H9 (cell line): ENCODE data around the gene PIEZO2. TPM values are rescaled to one million over a fixed set of nuclear protein-coding genes. Genes with fewer than 3 reads are reported as not detected.

Source experiments
- DNase-seq: peaks from one replicate; pipeline ENCODE4 v3.0.0-alpha.2; 2017
- H2AFZ ChIP-seq: one replicate; pipeline ENCODE4 v1.6.1; 2013; ENCODE audit warnings: mild to moderate bottlenecking, low read length, control low read depth, moderate library complexity
- H2AK5ac ChIP-seq: 2 replicates; pipeline ENCODE4 v1.6.1; 2013; ENCODE audit warnings: low read length, control low read depth, mixed read lengths; ENCODE audit not compliant: insufficient read length
- H2BK120ac ChIP-seq: one replicate; pipeline ENCODE4 v1.6.1; 2013; ENCODE audit warnings: low read depth, mild to moderate bottlenecking, low read length, control low read depth, inconsistent platforms; ENCODE audit not compliant: poor library complexity, severe bottlenecking
- H2BK12ac ChIP-seq: 2 replicates; pipeline ENCODE4 v1.6.1; 2013; ENCODE audit warnings: low read length, control low read depth, mixed read lengths, low read depth; ENCODE audit not compliant: insufficient read length
- H2BK15ac ChIP-seq: 2 replicates; pipeline ENCODE4 v1.6.1; 2013; ENCODE audit warnings: low read depth, low read length, control low read depth
- H2BK20ac ChIP-seq: one replicate; pipeline ENCODE4 v1.6.1; 2013; ENCODE audit warnings: low read depth, mild to moderate bottlenecking, low read length, control low read depth, inconsistent platforms; ENCODE audit not compliant: poor library complexity, severe bottlenecking
- H2BK5ac ChIP-seq: 2 replicates; pipeline ENCODE4 v1.6.1; 2013; ENCODE audit warnings: low read length, control low read depth, mixed read lengths; ENCODE audit not compliant: insufficient read length
- H3K14ac ChIP-seq: 2 replicates; pipeline ENCODE4 v1.6.1; 2013; ENCODE audit warnings: low read length, control low read depth; ENCODE audit not compliant: insufficient read depth
- H3K18ac ChIP-seq: 2 replicates; pipeline ENCODE4 v1.6.1; 2013; ENCODE audit warnings: low read depth, mild to moderate bottlenecking, mixed read lengths, low read length, control low read depth; ENCODE audit not compliant: insufficient read length
- H3K23ac ChIP-seq: 2 replicates; pipeline ENCODE4 v1.6.1; 2013; ENCODE audit warnings: low read length, control low read depth, mixed read lengths, low read depth; ENCODE audit not compliant: insufficient read length
- H3K23me2 ChIP-seq: 2 replicates; pipeline ENCODE4 v1.6.1; 2013; ENCODE audit warnings: low read depth, mild to moderate bottlenecking, mixed read lengths, low read length, control low read depth; ENCODE audit not compliant: insufficient read length, poor library complexity, severe bottlenecking
- H3K27ac ChIP-seq: 2 replicates; pipeline ENCODE4 v1.5.1; 2013; ENCODE audit warnings: low read length, control low read depth, mixed read lengths, low read depth; ENCODE audit not compliant: insufficient read length
- H3K27me3 ChIP-seq: 2 replicates; pipeline ENCODE4 v1.6.1; 2013; ENCODE audit warnings: low read length, control low read depth, inconsistent platforms; ENCODE audit not compliant: insufficient read depth
- H3K4ac ChIP-seq: 2 replicates; pipeline ENCODE4 v1.6.1; 2013; ENCODE audit warnings: low read depth, mild to moderate bottlenecking, control low read depth, inconsistent platforms, low read length, moderate library complexity
- H3K4me1 ChIP-seq: 2 replicates; pipeline ENCODE4 v1.6.1; 2013; ENCODE audit warnings: low read length, control low read depth, inconsistent platforms; ENCODE audit not compliant: insufficient read depth
- H3K4me2 ChIP-seq: 2 replicates; pipeline ENCODE4 v1.6.1; 2013; ENCODE audit warnings: low read length, control low read depth, mixed read lengths; ENCODE audit not compliant: insufficient read length, insufficient read depth
- H3K56ac ChIP-seq: 2 replicates; pipeline ENCODE4 v1.6.1; 2013; ENCODE audit warnings: low read depth, mild to moderate bottlenecking, mixed read lengths, low read length, control low read depth; ENCODE audit not compliant: insufficient read length
- H3K79me1 ChIP-seq: 2 replicates; pipeline ENCODE4 v1.6.1; 2013; ENCODE audit warnings: low read depth, mild to moderate bottlenecking, moderate library complexity, low read length, control low read depth, inconsistent platforms; ENCODE audit not compliant: insufficient read depth, poor library complexity, severe bottlenecking
- H3K79me2 ChIP-seq: 2 replicates; pipeline ENCODE4 v1.6.1; 2013; ENCODE audit warnings: low read length, control low read depth, inconsistent platforms; ENCODE audit not compliant: insufficient read depth
- H3K9ac ChIP-seq: 2 replicates; pipeline ENCODE4 v1.6.1; 2013; ENCODE audit warnings: low read length, control low read depth, mixed read lengths; ENCODE audit not compliant: insufficient read length; ENCODE audit errors: extremely low read depth
- H3K9me3 ChIP-seq: one replicate; pipeline ENCODE4 v1.6.1; 2013; ENCODE audit warnings: low read depth, low read length, inconsistent platforms; ENCODE audit not compliant: control insufficient read depth
- H3T11ph ChIP-seq: one replicate; pipeline ENCODE4 v1.6.1; 2013; ENCODE audit warnings: mild to moderate bottlenecking, low read length, control low read depth, inconsistent platforms
- H4K20me1 ChIP-seq: one replicate; pipeline ENCODE4 v1.6.1; 2013; ENCODE audit not compliant: control insufficient read depth, insufficient read length, insufficient read depth
- H4K5ac ChIP-seq: 2 replicates; pipeline ENCODE4 v1.6.1; 2013; ENCODE audit warnings: low read depth, mild to moderate bottlenecking, mixed read lengths, low read length, control low read depth; ENCODE audit not compliant: insufficient read length
- H4K8ac ChIP-seq: replicated peaks from 2 replicates; pipeline ENCODE4 v1.6.1; 2013; ENCODE audit warnings: low read length, control low read depth, mixed read lengths, low read depth; ENCODE audit not compliant: insufficient read length
- H4K91ac ChIP-seq: 2 replicates; pipeline ENCODE4 v1.6.1; 2013; ENCODE audit warnings: low read depth, mild to moderate bottlenecking, moderate library complexity, mixed read lengths, low read length, control low read depth; ENCODE audit not compliant: insufficient read length
- H3K27ac Mint-ChIP-seq, 3 experiments: 2 replicates in 2 of 3; 3 replicates in 1 of 3; pipeline ENCODE4 v1.8.0; 2020 to 2021; ENCODE audit warnings: mixed read lengths in 3 of 3, mild to moderate bottlenecking in 1 of 3, moderate library complexity in 1 of 3
- H3K27me3 Mint-ChIP-seq: 2 replicates; pipeline ENCODE4 v1.8.0; 2021; ENCODE audit warnings: low read depth, mild to moderate bottlenecking, moderate library complexity, mixed read lengths
- H3K36me3 Mint-ChIP-seq, 3 experiments: 2 replicates in 2 of 3; 3 replicates in 1 of 3; pipeline ENCODE4 v1.8.0; 2020 to 2021; ENCODE audit warnings: low read depth in 3 of 3, mixed read lengths in 3 of 3; ENCODE audit not compliant: insufficient read depth in 1 of 3
- H3K4me1 Mint-ChIP-seq, 2 experiments: 2 replicates each; pipeline ENCODE4 v1.8.0; 2020; ENCODE audit warnings: mixed read lengths in 2 of 2
- H3K4me3 Mint-ChIP-seq, 2 experiments: 2 replicates in 1 of 2; 3 replicates in 1 of 2; pipeline ENCODE4 v1.8.0; 2020 to 2021; ENCODE audit warnings: mild to moderate bottlenecking in 2 of 2, mixed read lengths in 2 of 2, moderate library complexity in 1 of 2
- H3K9me3 Mint-ChIP-seq, 2 experiments: 2 replicates in 1 of 2; 3 replicates in 1 of 2; pipeline ENCODE4 v1.8.0; 2020; ENCODE audit warnings: mild to moderate bottlenecking in 2 of 2, mixed read lengths in 2 of 2, moderate library complexity in 1 of 2
- CTCF ChIP-seq: fragments of 200-600 bp; sonication (generic); conservative IDR thresholded peaks from 3 replicates; pipeline ENCODE4 v1.8.0; 2021; ENCODE audit warnings: antibody characterized with exemption, mild to moderate bottlenecking
- WGBS: extraction: QIAGEN DNeasy Blood & Tissue Kit; methylation state at CpG from one replicate; pipeline ENCODE4 v1.1.7; 2013; ENCODE audit warnings: missing lambda C conversion rate, low lambda C conversion rate, mixed read lengths; ENCODE audit not compliant: insufficient read length; ENCODE audit errors: extremely low coverage; 5-methylcytosine and 5-hydroxymethylcytosine counted together
- total RNA-seq: library from RNA; stranded (reverse); gene quantifications from 2 replicates; pipeline ENCODE4 v1.2.1, GENCODE V29; 2021

The PIEZO2 gene
- total RNA-seq, 1 experiment from 2014 or later, result 3.9 TPM

- DNase-seq, result no peak
- Histone ChIP-seq H2BK5ac (no peak overlapping the region), H3K14ac (no peak overlapping the region), H2BK120ac (no peak overlapping the region), H3K9me3 (no peaks in the 10 kb centered on the region), H2BK15ac (no peak overlapping the region), H3K4me1 (no peaks in the 10 kb centered on the region), H3K23ac (no peak overlapping the region), H2AFZ (no peak overlapping the region), H3K23me2 (no peaks in the 10 kb centered on the region), H3K27ac (no peak overlapping the region), H3K27me3 (no peaks in the 10 kb centered on the region), H3K18ac (no peak overlapping the region), H3K4me2 (no peak overlapping the region), H2BK20ac (no peak overlapping the region), H3K79me2 (no peaks in the 10 kb centered on the region), H4K5ac (no peak overlapping the region), H4K20me1 (no peaks in the 10 kb centered on the region), H4K91ac (no peak overlapping the region), H4K8ac (no peak overlapping the region), H3T11ph (no peak overlapping the region), H3K56ac (no peak overlapping the region), H2AK5ac (no peak overlapping the region), H3K4ac (no peak overlapping the region), H3K9ac (no peak overlapping the region), H2BK12ac (no peak overlapping the region), H3K79me1 (no peaks in the 10 kb centered on the region)
- Mint-ChIP-seq H3K4me1 (no peaks in the 10 kb centered on the region), H3K9me3 (peaks cover 0 to 7% of the 10 kb centered on the region in 2 experiments; a peak in 3 of 5 replicates), H3K4me3 (no peak overlapping the region), H3K36me3 (peaks cover 0 to 4% (median 0%) of the 10 kb centered on the region in 3 experiments; a peak in 3 of 7 replicates), H3K27me3 (no peaks in the 10 kb centered on the region; the same call in 1 of the 2 replicates), H3K27ac (no peak overlapping the region)
- no peak for TF ChIP-seq CTCF
- no CpG with 5 or more reads among the region's 4 CpGs for WGBS
Observed at GRCh38 chr18:11071300-11071699, 78.1 kb downstream of the PIEZO2 start.
